ENCODE results near the gene PSMC1.

GRCh38 chr14:90281756-90282155, 25.4 kb downstream of the PSMC1 start:
- TF ChIP-seq MYC (IDR thresholded peaks at IDR 0.05; ENCODE audit: insufficient read depth, insufficient read length, insufficient replicate concordance, low read length, severe bottlenecking) (no peak), TAF1 (IDR thresholded peaks at IDR 0.05; ENCODE audit: borderline replicate concordance, low read depth, low read length) (no peak), BMI1 (IDR thresholded peaks at IDR 0.05; ENCODE audit: borderline replicate concordance) (no peak), NFYB (IDR thresholded peaks at IDR 0.05; ENCODE audit: insufficient read depth, low read depth, low read length) (no peak), RAD51 (IDR thresholded peaks at IDR 0.05) (no peak), STAT3 (IDR thresholded peaks at IDR 0.05; ENCODE audit: low read depth, low read length) (no peak), ZNF274 (IDR thresholded peaks at IDR 0.05; ENCODE audit: insufficient read depth, insufficient read length) (no peak)
